Activated B cell treated with CpG ODN at 0.5 μM for 24 hours (primary cell): ENCODE results near the gene CNPY2. TPM values are rescaled to one million over a fixed set of nuclear protein-coding genes. Genes with fewer than 3 reads are reported as not detected.

Experiments
- ATAC-seq: fragments of 200-7000 bp; cut with Tn5 transposase; one replicate; pipeline ENCODE4 v1.10.0; 2021; ENCODE audit warnings: low read depth, mild to moderate bottlenecking, moderate library complexity
- CTCF ChIA-PET: fragments of 350-600 bp; sonication (Branson Sonifier 250); formaldehyde crosslinking; loops from one replicate; lab custom pipeline; 2021; ENCODE audit warnings: antibody characterized with exemption; lab: Charles Lee
- POLR2A ChIA-PET: fragments of 350-600 bp; sonication (Branson Sonifier 250); formaldehyde crosslinking; loops from one replicate; lab custom pipeline; 2021; ENCODE audit warnings: antibody characterized with exemption; lab: Charles Lee
- DNase-seq: peaks from one replicate; pipeline ENCODE4 v3.0.0; 2022
- H3K27ac Mint-ChIP-seq: one replicate; pipeline ENCODE4 v1.8.0; 2020; ENCODE audit warnings: mixed read lengths
- H3K27me3 Mint-ChIP-seq: one replicate; pipeline ENCODE4 v1.8.0; 2021; ENCODE audit warnings: mixed read lengths
- H3K36me3 Mint-ChIP-seq: one replicate; pipeline ENCODE4 v1.8.0; 2021; ENCODE audit warnings: low read depth, mixed read lengths
- H3K4me1 Mint-ChIP-seq: one replicate; pipeline ENCODE4 v1.8.0; 2021; ENCODE audit warnings: mixed read lengths
- H3K4me3 Mint-ChIP-seq: one replicate; pipeline ENCODE4 v1.8.0; 2020; ENCODE audit warnings: mild to moderate bottlenecking, mixed read lengths
- H3K9me3 Mint-ChIP-seq: one replicate; pipeline ENCODE4 v1.8.0; 2020; ENCODE audit warnings: mixed read lengths
- intact Hi-C: fragments of 100-400 bp; cut with micrococcal nuclease; formaldehyde crosslinking; loops from one replicate; pipeline ENCODE4 v1.15.1; 2024
- total RNA-seq: library from RNA; stranded (reverse); gene quantifications from 2 replicates; pipeline ENCODE4 v1.2.3, GENCODE V29; 2022
- TF ChIP-seq, protein P1 (sequence below): fragments of 200-600 bp; IDR thresholded peaks from one replicate; pipeline ENCODE4 v1.8.0; 2022; ENCODE audit warnings: antibody characterized with exemption, mild to moderate bottlenecking

The CNPY2 gene
- total RNA-seq, 1 donor from 2014 or later: 98.8 TPM

DNA sequence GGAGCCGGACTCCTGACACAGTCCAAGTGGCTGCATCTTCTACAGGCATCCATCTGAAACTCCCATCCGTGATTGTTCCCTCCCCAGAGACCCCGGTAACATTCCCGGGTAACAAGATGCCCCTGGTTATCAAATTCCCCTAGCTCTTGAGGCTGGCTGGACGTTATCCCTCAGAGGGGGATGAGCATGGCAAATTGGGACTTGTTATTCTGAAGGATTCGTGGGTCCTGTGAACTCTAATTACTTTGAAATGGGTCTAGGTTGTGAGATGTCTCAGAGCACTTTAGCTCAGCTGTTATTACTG, 18.7 kb upstream of the CNPY2 start:
- Mint-ChIP-seq H3K9me3 (no peaks in the 10 kb centered on the region), H3K36me3 (peaks cover 16% of the 10 kb centered on the region), H3K4me3 (peak overlapping the region; percentile 96), H3K27me3 (no peaks in the 10 kb centered on the region), H3K4me1 (peaks cover 51% of the 10 kb centered on the region), H3K27ac (peak overlapping the region; percentile 100)
- ChIA-PET POLR2A (interaction anchor here (0.6 to 4.8 kb wide), 14 partner anchors 18 to 216 kb away, joined by 3 to 61 read pairs (median 6); partner anchors contain the start of genes CNPY2, COQ10A, SMARCC2 and STAT2), CTCF (interaction anchor here (1.0 kb wide), 2 partner anchors 114 to 129 kb away, joined by 3 to 4 read pairs; partner anchors contain the start of gene TIMELESS)
- TF ChIP-seq, protein P1, sequence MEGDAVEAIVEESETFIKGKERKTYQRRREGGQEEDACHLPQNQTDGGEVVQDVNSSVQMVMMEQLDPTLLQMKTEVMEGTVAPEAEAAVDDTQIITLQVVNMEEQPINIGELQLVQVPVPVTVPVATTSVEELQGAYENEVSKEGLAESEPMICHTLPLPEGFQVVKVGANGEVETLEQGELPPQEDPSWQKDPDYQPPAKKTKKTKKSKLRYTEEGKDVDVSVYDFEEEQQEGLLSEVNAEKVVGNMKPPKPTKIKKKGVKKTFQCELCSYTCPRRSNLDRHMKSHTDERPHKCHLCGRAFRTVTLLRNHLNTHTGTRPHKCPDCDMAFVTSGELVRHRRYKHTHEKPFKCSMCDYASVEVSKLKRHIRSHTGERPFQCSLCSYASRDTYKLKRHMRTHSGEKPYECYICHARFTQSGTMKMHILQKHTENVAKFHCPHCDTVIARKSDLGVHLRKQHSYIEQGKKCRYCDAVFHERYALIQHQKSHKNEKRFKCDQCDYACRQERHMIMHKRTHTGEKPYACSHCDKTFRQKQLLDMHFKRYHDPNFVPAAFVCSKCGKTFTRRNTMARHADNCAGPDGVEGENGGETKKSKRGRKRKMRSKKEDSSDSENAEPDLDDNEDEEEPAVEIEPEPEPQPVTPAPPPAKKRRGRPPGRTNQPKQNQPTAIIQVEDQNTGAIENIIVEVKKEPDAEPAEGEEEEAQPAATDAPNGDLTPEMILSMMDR: no peak
- intact Hi-C loops: loop anchor here (1.0 to 10.0 kb wide), 5 partner anchors 18 to 300 kb away; partner anchors contain the start of genes BAZ2A, STAT2 and ZC3H10
- ATAC-seq (no peak), DNase-seq (no peak)

- POLR2A ChIA-PET: interaction anchor here (0.5 to 4.8 kb wide), 30 partner anchors 8 to 361 kb away, joined by 3 to 61 read pairs (median 5); partner anchors contain the start of genes ANKRD52, CNPY2, COQ10A and CS
- Mint-ChIP-seq H3K36me3 (peaks cover 16% of the 10 kb centered on the region), H3K27me3 (no peaks in the 10 kb centered on the region), H3K4me1 (peaks cover 46% of the 10 kb centered on the region), H3K9me3 (no peaks in the 10 kb centered on the region), H3K4me3 (peak within 1 kb of the TSS; percentile 96), H3K27ac (peak within 1 kb of the TSS; percentile 100)
- peak; percentile 85 for DNase-seq
- CTCF ChIA-PET: interaction anchor here (0.8 to 1.3 kb wide), 5 partner anchors 18 to 130 kb away, joined by 3 to 5 read pairs (median 4); partner anchors contain the start of genes CNPY2, STAT2 and TIMELESS
- intact Hi-C loops: loop anchor here (1.0 to 10.0 kb wide), 9 partner anchors 18 to 301 kb away; partner anchors contain the start of genes BAZ2A, CS, SPRYD4 and STAT2
- peak; percentile 91 for ATAC-seq
- TF ChIP-seq, protein P1: no peak
Observed at GRCh38 chr12:56333679-56334489, 18.1 kb upstream of the CNPY2 start, which contains the start of gene PAN2. Gene PAN2, minus strand, starts transcription at chr12:56334000. Its CDS starts 906 bp downstream, at chr12:56333094.

GRCh38 chr12:56333197-56333678, 17.4 kb upstream of the CNPY2 start:
- intact Hi-C loops: loop anchor here (1.0 to 10.0 kb wide), 5 partner anchors 33 to 302 kb away; partner anchors contain the start of genes BAZ2A, CS, SPRYD4 and TIMELESS
- Mint-ChIP-seq H3K4me1 (peaks cover 39% of the 10 kb centered on the region), H3K4me3 (peak overlapping the region; percentile 96), H3K27me3 (no peaks in the 10 kb centered on the region), H3K36me3 (peaks cover 17% of the 10 kb centered on the region), H3K9me3 (no peaks in the 10 kb centered on the region), H3K27ac (peak overlapping the region; percentile 100)
- DNase-seq (no peak), ATAC-seq (peak; percentile 3)
- ChIA-PET CTCF (interaction anchor here (0.8 to 1.3 kb wide), 3 partner anchors 18 to 128 kb away, joined by 4 to 5 read pairs (median 4); partner anchors contain the start of genes CNPY2 and STAT2), POLR2A (interaction anchor here (0.5 to 4.8 kb wide), 31 partner anchors 8 to 361 kb away, joined by 3 to 61 read pairs (median 5); partner anchors contain the start of genes ANKRD52, CNPY2, COQ10A and CS)
- TF ChIP-seq, protein P1: no peak

- Mint-ChIP-seq H3K4me1 (peaks cover 33% of the 10 kb centered on the region), H3K9me3 (no peaks in the 10 kb centered on the region), H3K36me3 (peaks cover 22% of the 10 kb centered on the region), H3K4me3 (peak overlapping the region; percentile 96), H3K27me3 (no peaks in the 10 kb centered on the region), H3K27ac (peak overlapping the region; percentile 100)
- CTCF ChIA-PET: interaction anchor here (0.7 to 1.3 kb wide), 4 partner anchors 17 to 128 kb away, joined by 3 to 5 read pairs (median 4); partner anchors contain the start of genes CNPY2 and STAT2
- no peak for DNase-seq
- POLR2A ChIA-PET: interaction anchor here (0.5 to 4.8 kb wide), 28 partner anchors 10 to 1150 kb away, joined by 3 to 61 read pairs (median 5); partner anchors contain the start of genes ANKRD52, CNPY2, COQ10A and CS
- ATAC-seq: no peak
- intact Hi-C loops: loop anchor here (1.0 to 10.0 kb wide), 5 partner anchors 32 to 302 kb away; partner anchors contain the start of genes BAZ2A, CS, SPRYD4 and TIMELESS
- TF ChIP-seq, protein P1: no peak
Observed at GRCh38 chr12:56332512-56333196, 16.9 kb upstream of the CNPY2 start.
